ENCODE results near the gene DAB1.

GRCh38 chr1:57367945-57368344, 55.9 kb downstream of the DAB1 start:
- TF ChIP-seq POLR2A (IDR thresholded peaks at IDR 0.05; ENCODE audit: borderline replicate concordance, extremely low read depth, insufficient read depth, insufficient read length): no peak
- TF ChIP-seq CTCF (IDR thresholded peaks at IDR 0.05 in 2 of 3, conservative IDR thresholded peaks at IDR 0.05 in 1 of 3; ENCODE audit: borderline replicate concordance in 1 of 3, insufficient read depth in 1 of 3, low read depth in 2 of 3, low read length in 2 of 3): no peak
- TF ChIP-seq SRF (IDR thresholded peaks at IDR 0.05; ENCODE audit: low read depth): no peak
- no peak for TF ChIP-seq RAD21 (IDR thresholded peaks at IDR 0.05; ENCODE audit: low read depth)
- no peak for TF ChIP-seq EZH2phosphoT487 (IDR thresholded peaks at IDR 0.05; ENCODE audit: borderline replicate concordance)
- no peak for TF ChIP-seq YY1 (IDR thresholded peaks at IDR 0.05; ENCODE audit: extremely low read depth, insufficient replicate concordance, low read depth, low read length)
- no peak for TF ChIP-seq ZFX (IDR thresholded peaks at IDR 0.05)
- TF ChIP-seq CEBPB (IDR thresholded peaks at IDR 0.05; ENCODE audit: low read depth): no peak
- no peak for TF ChIP-seq POLR2AphosphoS5 (IDR thresholded peaks at IDR 0.05; ENCODE audit: low read depth, low read length)
- TF ChIP-seq, protein P1, sequence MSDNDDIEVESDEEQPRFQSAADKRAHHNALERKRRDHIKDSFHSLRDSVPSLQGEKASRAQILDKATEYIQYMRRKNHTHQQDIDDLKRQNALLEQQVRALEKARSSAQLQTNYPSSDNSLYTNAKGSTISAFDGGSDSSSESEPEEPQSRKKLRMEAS (IDR thresholded peaks at IDR 0.05): no peak
- no peak for TF ChIP-seq SP1 (IDR thresholded peaks at IDR 0.05; ENCODE audit: low read depth)
- TF ChIP-seq ELF1 (IDR thresholded peaks at IDR 0.05; ENCODE audit: borderline replicate concordance, low read depth): no peak
- no peak for TF ChIP-seq EZH2 (IDR thresholded peaks at IDR 0.05)
- TF ChIP-seq EGR1 (IDR thresholded peaks at IDR 0.05; ENCODE audit: low read depth): no peak

Measured in HCT116 (cell line).